Measurements from ENCODE around the gene MAP2K1.

DNA sequence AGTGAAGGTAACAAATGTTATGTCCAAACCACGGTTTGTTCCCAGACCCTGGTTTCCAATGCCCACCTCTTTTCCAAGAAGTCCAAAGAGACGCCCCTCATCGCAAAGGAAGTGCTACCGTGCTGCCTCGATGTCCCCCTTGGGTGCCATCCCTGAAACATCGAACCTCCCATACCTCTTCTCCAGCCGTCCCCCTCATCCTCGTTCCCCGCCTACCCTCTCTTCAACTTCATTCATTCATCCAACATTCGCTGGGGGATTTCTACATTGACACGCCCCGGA, 30.7 kb upstream of the MAP2K1 start:
- TF ChIP-seq, protein P1, sequence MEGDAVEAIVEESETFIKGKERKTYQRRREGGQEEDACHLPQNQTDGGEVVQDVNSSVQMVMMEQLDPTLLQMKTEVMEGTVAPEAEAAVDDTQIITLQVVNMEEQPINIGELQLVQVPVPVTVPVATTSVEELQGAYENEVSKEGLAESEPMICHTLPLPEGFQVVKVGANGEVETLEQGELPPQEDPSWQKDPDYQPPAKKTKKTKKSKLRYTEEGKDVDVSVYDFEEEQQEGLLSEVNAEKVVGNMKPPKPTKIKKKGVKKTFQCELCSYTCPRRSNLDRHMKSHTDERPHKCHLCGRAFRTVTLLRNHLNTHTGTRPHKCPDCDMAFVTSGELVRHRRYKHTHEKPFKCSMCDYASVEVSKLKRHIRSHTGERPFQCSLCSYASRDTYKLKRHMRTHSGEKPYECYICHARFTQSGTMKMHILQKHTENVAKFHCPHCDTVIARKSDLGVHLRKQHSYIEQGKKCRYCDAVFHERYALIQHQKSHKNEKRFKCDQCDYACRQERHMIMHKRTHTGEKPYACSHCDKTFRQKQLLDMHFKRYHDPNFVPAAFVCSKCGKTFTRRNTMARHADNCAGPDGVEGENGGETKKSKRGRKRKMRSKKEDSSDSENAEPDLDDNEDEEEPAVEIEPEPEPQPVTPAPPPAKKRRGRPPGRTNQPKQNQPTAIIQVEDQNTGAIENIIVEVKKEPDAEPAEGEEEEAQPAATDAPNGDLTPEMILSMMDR (IDR thresholded peaks at IDR 0.05; ENCODE audit: low read depth, low read length, missing input control) = no peak
- TF ChIP-seq TAF1 (conservative IDR thresholded peaks at IDR 0.05) (no peak), SP1 (IDR thresholded peaks at IDR 0.05) (no peak), RAD21 (IDR thresholded peaks at IDR 0.05) (no peak), FOXA1 (IDR thresholded peaks at IDR 0.05) (no peak)
- TF ChIP-seq, protein P2, sequence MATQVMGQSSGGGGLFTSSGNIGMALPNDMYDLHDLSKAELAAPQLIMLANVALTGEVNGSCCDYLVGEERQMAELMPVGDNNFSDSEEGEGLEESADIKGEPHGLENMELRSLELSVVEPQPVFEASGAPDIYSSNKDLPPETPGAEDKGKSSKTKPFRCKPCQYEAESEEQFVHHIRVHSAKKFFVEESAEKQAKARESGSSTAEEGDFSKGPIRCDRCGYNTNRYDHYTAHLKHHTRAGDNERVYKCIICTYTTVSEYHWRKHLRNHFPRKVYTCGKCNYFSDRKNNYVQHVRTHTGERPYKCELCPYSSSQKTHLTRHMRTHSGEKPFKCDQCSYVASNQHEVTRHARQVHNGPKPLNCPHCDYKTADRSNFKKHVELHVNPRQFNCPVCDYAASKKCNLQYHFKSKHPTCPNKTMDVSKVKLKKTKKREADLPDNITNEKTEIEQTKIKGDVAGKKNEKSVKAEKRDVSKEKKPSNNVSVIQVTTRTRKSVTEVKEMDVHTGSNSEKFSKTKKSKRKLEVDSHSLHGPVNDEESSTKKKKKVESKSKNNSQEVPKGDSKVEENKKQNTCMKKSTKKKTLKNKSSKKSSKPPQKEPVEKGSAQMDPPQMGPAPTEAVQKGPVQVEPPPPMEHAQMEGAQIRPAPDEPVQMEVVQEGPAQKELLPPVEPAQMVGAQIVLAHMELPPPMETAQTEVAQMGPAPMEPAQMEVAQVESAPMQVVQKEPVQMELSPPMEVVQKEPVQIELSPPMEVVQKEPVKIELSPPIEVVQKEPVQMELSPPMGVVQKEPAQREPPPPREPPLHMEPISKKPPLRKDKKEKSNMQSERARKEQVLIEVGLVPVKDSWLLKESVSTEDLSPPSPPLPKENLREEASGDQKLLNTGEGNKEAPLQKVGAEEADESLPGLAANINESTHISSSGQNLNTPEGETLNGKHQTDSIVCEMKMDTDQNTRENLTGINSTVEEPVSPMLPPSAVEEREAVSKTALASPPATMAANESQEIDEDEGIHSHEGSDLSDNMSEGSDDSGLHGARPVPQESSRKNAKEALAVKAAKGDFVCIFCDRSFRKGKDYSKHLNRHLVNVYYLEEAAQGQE (IDR thresholded peaks at IDR 0.05) = no peak
- TF ChIP-seq, protein P3, sequence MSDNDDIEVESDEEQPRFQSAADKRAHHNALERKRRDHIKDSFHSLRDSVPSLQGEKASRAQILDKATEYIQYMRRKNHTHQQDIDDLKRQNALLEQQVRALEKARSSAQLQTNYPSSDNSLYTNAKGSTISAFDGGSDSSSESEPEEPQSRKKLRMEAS (IDR thresholded peaks at IDR 0.05) = no peak

All from liver (tissue), 3 donors.